Renal cortex interstitium (tissue), 11 donors: ENCODE results near the gene RPL26. TPM values are rescaled to one million over a fixed set of nuclear protein-coding genes. Genes with fewer than 3 reads are reported as not detected.
"Not testable (repeated sequence)": the region's sequence is repeated elsewhere in the genome, so short reads cannot be mapped to it uniquely, and the experiment has no call there.

ENCODE experiments used
- DNase-seq, 11 donors: peaks; one replicate each; pipeline ENCODE4 v3.0.0-alpha.2; 2013; ENCODE audit warnings: low read depth in 9 of 11, low spot score in 4 of 11; ENCODE audit errors: extremely low read depth in 1 of 11
- polyA plus RNA-seq, 3 donors: library from polyadenylated mRNA; unstranded; fragments of 120-200 nt; gene quantifications; one replicate each; pipeline ENCODE4 v1.2.1, GENCODE V29; 2013; ENCODE audit not compliant: insufficient read length in 3 of 3

Gene RPL26
- polyA plus RNA-seq, 3 donors: 2,237 to 3,232 (median 2,994) TPM

- DNase-seq: no peak
Observed at GRCh38 chr17:8410883-8411238, 27.9 kb upstream of the RPL26 start.

GRCh38 chr17:8409966-8410882, 27.2 kb upstream of the RPL26 start:
- DNase-seq: peak; percentile 77 to 91 (median 85)

DNA sequence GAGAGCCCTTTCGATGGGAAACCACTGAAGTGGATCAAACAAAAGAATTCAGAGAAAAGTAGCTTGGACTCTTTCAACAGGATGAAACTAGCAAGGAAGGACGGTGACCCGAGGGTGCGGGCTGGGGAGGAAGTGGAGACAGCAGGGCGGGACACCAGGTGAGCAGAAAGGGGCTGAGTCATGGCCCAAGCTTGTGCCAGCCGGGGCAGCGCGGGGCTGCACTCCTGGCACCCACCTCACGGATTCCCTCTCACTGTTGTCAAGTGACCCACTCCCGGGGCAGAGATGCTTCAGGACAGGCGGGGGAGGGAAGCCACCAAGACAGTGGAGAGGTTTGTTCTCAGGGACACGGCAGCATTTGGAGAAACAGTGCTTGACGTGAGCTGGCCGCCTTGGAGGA, 25.4 kb upstream of the RPL26 start:
- DNase-seq: no peak

DNA sequence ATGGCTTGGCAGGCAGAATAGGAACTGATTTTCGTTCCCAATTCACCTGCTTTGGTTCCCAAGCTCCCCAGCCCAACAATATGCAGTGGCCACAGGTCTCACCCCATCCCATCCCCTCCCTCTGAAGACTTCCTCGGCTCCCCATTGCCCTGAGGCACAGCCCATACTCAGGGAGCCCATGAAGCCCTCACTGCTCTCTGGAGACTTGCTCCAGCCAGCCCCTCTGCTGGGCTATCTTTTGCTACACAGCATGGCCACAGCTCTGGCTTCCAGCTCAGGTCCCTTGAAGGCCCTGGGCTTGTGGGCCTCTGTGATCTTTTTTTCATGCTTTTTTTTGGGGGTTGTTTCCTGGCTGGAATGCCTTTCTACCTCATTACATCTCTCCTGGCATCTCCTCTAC, 23.2 kb upstream of the RPL26 start:
- no peak for DNase-seq

DNA sequence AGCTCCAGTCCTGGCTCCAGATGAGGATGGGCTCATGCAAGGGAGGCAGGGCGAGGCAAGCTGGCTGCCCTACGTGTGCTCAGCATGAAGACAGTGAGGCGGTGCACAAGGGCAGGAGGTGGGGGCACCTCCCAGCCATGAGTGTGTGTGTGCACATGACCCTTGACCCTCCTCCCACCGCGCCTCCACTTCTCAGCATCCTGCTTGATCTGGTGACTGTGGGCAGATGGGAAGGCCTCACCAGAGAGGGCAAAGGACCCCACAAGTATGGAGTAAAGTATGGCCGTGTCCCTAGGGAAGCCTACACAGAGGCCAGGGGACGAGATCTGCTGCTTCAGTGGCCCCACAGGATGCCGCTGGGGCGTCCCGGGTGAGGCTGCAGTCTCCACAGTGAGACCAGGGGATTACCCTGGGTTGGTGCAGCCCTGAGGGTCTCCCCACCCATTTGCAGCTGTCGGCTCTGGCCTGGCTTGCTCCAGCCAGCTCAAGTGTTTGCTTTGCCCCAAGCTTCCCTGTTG, 22.6 kb upstream of the RPL26 start:
- DNase-seq: no peak

DNA sequence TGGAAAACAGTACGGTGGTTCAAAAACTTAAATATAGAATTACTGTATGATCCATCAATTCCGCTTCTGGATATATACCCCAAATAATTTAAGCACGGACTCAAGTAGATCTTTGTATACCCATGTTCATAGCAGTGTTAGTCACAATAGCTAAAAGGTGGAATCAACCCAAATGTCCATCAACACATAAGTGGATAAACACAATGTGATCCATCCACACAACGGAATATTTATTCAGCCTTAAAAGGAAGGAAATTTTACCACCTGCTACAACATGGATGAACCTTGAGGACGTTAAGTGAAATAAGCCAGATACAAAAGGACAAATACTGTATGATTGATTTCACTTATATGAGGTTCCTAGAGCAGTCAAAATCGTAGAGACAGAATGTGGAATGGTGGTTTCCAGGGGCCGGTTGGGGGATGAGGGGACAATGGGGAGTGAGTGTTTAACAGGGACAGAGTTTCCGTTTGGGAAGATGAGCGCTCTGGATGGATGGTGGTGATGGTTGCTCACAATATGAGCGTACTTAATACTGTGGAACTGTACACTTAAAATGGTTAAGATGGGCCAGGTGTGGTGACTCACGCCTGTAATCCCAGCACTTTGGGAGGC, 20.0 kb upstream of the RPL26 start:
- no peak for DNase-seq

- DNase-seq: no peak
Observed at GRCh38 chr17:8401107-8401506, 18.1 kb upstream of the RPL26 start.

GRCh38 chr17:8398980-8399379, 16.0 kb upstream of the RPL26 start:
- no peak for DNase-seq

DNA sequence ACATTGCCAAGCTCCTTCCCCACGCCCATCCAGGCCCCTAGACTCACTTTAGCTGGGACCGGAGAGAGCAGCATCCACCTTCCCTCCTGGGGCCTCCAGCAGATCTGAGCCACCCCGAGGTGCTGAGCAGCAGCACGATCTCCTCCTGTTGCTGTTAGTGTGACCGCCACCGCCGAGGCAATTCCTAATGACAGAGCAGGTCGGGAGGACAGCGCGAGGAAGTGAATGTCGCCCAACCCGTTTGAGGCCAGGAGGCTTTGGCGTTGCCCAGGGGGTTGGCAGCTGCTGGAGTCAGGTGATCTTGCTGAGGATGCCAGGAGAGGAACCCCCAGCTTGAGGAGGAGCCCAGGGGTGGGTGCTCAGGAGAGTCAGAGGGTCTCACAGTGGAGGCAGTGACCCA, 14.6 kb upstream of the RPL26 start, which contains the start of gene RNF222:
RNF222 (minus strand) TSS at position 192 of the 400 bp plus-strand sequence. CDS start 4,366 bp downstream, outside the sequence.
- DNase-seq: no peak

GRCh38 chr17:8394497-8394896, 11.5 kb upstream of the RPL26 start:
- DNase-seq: not testable (repeated sequence)

DNA sequence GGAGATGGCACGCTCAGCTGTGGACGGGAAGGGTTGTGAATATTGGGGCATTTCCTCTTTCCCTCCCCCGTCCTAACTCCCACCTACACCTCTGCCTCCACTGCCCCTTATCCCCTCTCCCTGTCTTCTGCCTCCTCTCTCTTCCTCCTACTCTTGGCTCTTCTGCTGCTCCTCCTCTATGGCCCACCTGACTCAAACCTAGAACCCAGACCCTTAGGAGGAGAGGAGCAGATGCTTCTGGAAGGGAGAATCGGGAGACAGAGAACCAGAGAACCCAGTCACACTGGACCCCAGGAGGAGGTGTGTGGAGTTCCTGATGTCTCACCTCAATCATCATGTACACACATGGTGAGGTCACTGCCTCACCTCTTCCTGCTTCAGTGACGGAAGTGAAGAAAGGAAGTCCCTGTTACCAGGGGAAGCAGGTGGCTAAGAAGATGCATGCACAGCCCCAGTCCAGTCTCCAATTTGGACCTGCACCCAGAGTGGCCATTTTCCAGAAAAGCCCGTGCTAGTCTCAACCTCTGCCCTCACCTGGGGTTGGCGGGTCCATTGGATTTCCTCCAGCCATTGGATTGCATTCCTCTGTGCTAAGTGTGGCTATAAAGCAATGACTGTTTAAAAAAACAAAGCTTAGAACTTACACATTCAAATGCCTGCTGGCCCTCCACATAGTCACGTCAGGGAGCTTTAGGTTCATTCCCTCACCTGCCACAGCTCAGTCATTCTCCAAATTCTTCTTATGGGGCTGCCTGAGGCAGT, 10.7 kb upstream of the RPL26 start:
- DNase-seq: no peak

- no peak for DNase-seq
Observed at GRCh38 chr17:8392674-8393469, 9.9 kb upstream of the RPL26 start.

- DNase-seq: no peak
Observed at GRCh38 chr17:8392274-8392673, 9.3 kb upstream of the RPL26 start.

DNA sequence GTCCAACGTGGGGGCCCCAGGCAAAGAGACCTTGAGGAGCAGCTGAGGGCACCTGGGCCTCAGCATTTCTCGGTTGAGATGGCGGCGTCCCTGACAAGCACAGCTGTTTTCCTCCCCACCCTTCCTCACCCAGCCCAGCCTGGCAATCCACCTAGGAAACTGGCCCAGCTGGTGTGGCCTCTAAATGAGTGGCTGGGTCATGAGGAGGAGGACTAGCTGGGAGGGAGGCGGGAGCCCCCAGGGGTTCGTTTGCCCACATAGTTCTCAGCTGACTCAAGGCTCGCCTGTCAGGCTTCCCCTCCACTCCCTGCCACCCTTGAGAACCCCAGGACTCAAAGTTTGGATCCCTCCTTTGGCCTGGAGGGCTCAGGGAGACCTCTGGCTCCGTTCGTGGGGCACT, 8.7 kb upstream of the RPL26 start:
- no peak for DNase-seq

GRCh38 chr17:8387914-8388651, 5.1 kb upstream of the RPL26 start:
- no peak for DNase-seq

- DNase-seq: no peak
Observed at GRCh38 chr17:8386841-8387240, 3.8 kb upstream of the RPL26 start.

GRCh38 chr17:8384801-8385378, 1.9 kb upstream of the RPL26 start:
- no peak for DNase-seq

DNA sequence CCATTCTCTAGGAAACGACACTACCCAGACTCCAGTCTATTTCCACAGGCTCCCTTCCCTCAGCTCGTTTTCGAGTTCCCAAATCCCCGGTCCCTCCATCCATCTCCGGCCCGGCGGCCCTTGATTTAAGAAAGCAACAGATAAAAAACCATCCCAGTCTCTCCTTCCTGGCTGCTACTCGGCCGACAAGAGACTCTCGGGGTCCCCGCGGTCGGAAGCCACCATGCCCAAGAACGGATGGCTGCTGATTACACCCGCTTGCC, 182 bp downstream of the RPL26 start:
- DNase-seq: no peak
